ENCODE results near the gene SBK1. TPM values are rescaled to one million over a fixed set of nuclear protein-coding genes. Genes with fewer than 3 reads are reported as not detected.

SBK1 gene
- total RNA-seq, 4 donors from 2014 or later, result 0.29 to 0.95 (median 0.48) TPM

- intact Hi-C loops (cut with DNase I), result no loop called here
- no peak for DNase-seq
- Histone ChIP-seq H3K4me3 (no peak overlapping the region), H3K36me3 (no peaks in the 10 kb centered on the region), H3K4me1 (peaks cover 0 to 12% (median 5%) of the 10 kb centered on the region in 3 donors), H3K27me3 (peaks cover 0 to 64% (median 0%) of the 10 kb centered on the region in 4 donors), H3K27ac (no peak overlapping the region), H3K9me3 (no peaks in the 10 kb centered on the region)
- TF ChIP-seq CTCF (IDR thresholded peaks at IDR 0.05) (no peak), POLR2A (IDR thresholded peaks at IDR 0.05) (no peak)
- WGBS, 2 donors, result 42 to 50% methylated on average over 1 to 2 of the region's 4 CpGs
These were observed 30.4 kb upstream of the SBK1 start for GRCh38 chr16:28261942-28262341.

- no peaks in the 10 kb centered on the region for H3K36me3 ChIP-seq
- no peak for DNase-seq
- WGBS, 2 donors, result 56 to 68% methylated on average over 6 of the region's 7 CpGs
- no peak overlapping the region for H3K27ac ChIP-seq
- TF ChIP-seq CTCF (IDR thresholded peaks at IDR 0.05), result no peak
- no peak for TF ChIP-seq POLR2A (IDR thresholded peaks at IDR 0.05)
- no peak overlapping the region for H3K4me3 ChIP-seq
- peaks cover 0 to 9% (median 5%) of the 10 kb centered on the region in 3 donors for H3K4me1 ChIP-seq
- intact Hi-C loops (cut with DNase I), result no loop called here
- H3K27me3 ChIP-seq, result peaks cover 0 to 62% (median 0%) of the 10 kb centered on the region in 4 donors
- no peaks in the 10 kb centered on the region for H3K9me3 ChIP-seq
These were observed 29.0 kb upstream of the SBK1 start for GRCh38 chr16:28263305-28263704.

- 46 to 52% methylated on average over 14 of the region's 14 CpGs for WGBS, 2 donors
- no peak for TF ChIP-seq CTCF (IDR thresholded peaks at IDR 0.05)
- no peak for TF ChIP-seq POLR2A (IDR thresholded peaks at IDR 0.05)
- DNase-seq, result no peak
These were observed 27.7 kb upstream of the SBK1 start for GRCh38 chr16:28264656-28265055.

GRCh38 chr16:28265822-28266221, 26.5 kb upstream of the SBK1 start:
- H3K27ac ChIP-seq, result no peak overlapping the region
- no peak overlapping the region for H3K4me3 ChIP-seq
- intact Hi-C loops (cut with DNase I), result no loop called here
- TF ChIP-seq POLR2A (IDR thresholded peaks at IDR 0.05) (no peak), CTCF (IDR thresholded peaks at IDR 0.05) (no peak)
- no peaks in the 10 kb centered on the region for H3K9me3 ChIP-seq
- no peaks in the 10 kb centered on the region for H3K36me3 ChIP-seq
- peaks cover 0 to 37% (median 0%) of the 10 kb centered on the region in 4 donors for H3K27me3 ChIP-seq
- no peaks in the 10 kb centered on the region for H3K4me1 ChIP-seq
- no peak for DNase-seq
- 87 to 94% methylated on average over 5 of the region's 5 CpGs for WGBS, 2 donors

More at GRCh38 chr16:28264656-28265055, 27.7 kb upstream of the SBK1 start:
- H3K36me3 ChIP-seq, result no peaks in the 10 kb centered on the region
- intact Hi-C loops (cut with DNase I), result no loop called here
- H3K4me3 ChIP-seq, result no peak overlapping the region
- no peaks in the 10 kb centered on the region for H3K9me3 ChIP-seq
- no peaks in the 10 kb centered on the region for H3K4me1 ChIP-seq
- H3K27ac ChIP-seq, result no peak overlapping the region
- H3K27me3 ChIP-seq, result peaks cover 0 to 48% (median 0%) of the 10 kb centered on the region in 4 donors

- TF ChIP-seq POLR2A (IDR thresholded peaks at IDR 0.05) (no peak), CTCF (IDR thresholded peaks at IDR 0.05) (no peak)
- Histone ChIP-seq H3K27ac (no peak overlapping the region), H3K27me3 (peaks cover 0 to 37% (median 0%) of the 10 kb centered on the region in 4 donors), H3K4me3 (no peak overlapping the region), H3K4me1 (no peaks in the 10 kb centered on the region), H3K9me3 (peaks cover 0 to 3% (median 0%) of the 10 kb centered on the region in 3 donors), H3K36me3 (no peaks in the 10 kb centered on the region)
- intact Hi-C loops (cut with DNase I), result no loop called here
- no peak for DNase-seq
- 53 to 54% methylated on average over 2 of the region's 2 CpGs for WGBS, 2 donors
These were observed 25.0 kb upstream of the SBK1 start for GRCh38 chr16:28267356-28267755.

Measured in esophagus squamous epithelium (tissue), 5 donors.